K562 treated with DMSO at 1 percent for 48 hours (cell line): Measurements from ENCODE around the gene PDYN. TPM values are rescaled to one million over a fixed set of nuclear protein-coding genes. Genes with fewer than 3 reads are reported as not detected.

Source experiments
- total RNA-seq: library from RNA; unstranded; fragments of 300-600 nt; gene quantifications from 2 replicates; pipeline ENCODE4 v1.2.3, GENCODE V29; 2022; ENCODE audit warnings: low replicate concordance; ENCODE audit errors: extremely low read depth

PDYN gene
- total RNA-seq: not detected in 2 replicates

DNA sequence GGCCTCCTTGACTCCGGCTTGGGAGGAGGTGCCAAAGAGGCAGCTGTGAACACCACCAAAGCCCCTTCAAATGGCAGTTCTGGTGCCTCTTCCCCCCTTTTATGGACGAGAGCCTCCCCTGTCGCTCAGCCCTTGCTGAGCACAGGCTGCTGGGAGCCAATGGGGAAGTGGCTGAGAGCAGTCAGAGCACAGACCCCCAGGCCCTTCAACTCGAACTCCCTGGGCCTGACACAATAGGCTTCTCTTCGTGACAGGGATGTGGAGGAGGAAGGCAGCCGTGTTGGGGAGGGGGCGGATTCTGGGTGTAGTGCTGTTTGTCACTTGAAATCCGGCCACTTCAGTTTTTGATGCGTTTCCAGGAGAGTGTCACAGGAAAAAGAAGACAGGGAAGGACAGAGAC is at the start of gene PDYN:
Gene PDYN, minus strand, starts transcription at position 73 of the 400 bp plus-strand sequence. CDS start 10,974 bp downstream, outside the sequence.

Other genes with a start within 250 kb of the PDYN start
- not detected in 2 replicates for gene SIRPA, start 98.7 kb downstream of the PDYN start, total RNA-seq
- not detected in 2 replicates for gene STK35, start 107.8 kb upstream of the PDYN start, total RNA-seq